GM19468 (cell line): Measurements from ENCODE around the gene CTDSP2.
"Not testable (repeated sequence)": the region's sequence is repeated elsewhere in the genome, so short reads cannot be mapped to it uniquely, and the experiment has no call there.

ENCODE experiments used
- ATAC-seq: cut with Tn5 transposase; IDR thresholded peaks from one replicate; pipeline ENCODE4 v1.9.1; 2021; ENCODE audit warnings: mild to moderate bottlenecking, moderate library complexity, moderate number of reproducible peaks; ENCODE audit not compliant: unreplicated experiment; ENCODE audit errors: extremely low read depth

CTDSP2 gene

GRCh38 chr12:57846577-57847319, at the start of gene CTDSP2:
Gene CTDSP2 (minus strand): TSS chr12:57846729. CDS start chr12:57846435, 294 bp downstream.
- ATAC-seq: no peak

- no peak for ATAC-seq
Observed at GRCh38 chr12:57896115-57896433, 49.5 kb upstream of the CTDSP2 start.

- no peak for ATAC-seq
Observed at GRCh38 chr12:57895389-57896114, 49.0 kb upstream of the CTDSP2 start.

GRCh38 chr12:57894399-57895292, 48.1 kb upstream of the CTDSP2 start:
- no peak for ATAC-seq

GRCh38 chr12:57893431-57894353, 47.2 kb upstream of the CTDSP2 start:
- ATAC-seq: no peak

GRCh38 chr12:57892232-57892972, 45.9 kb upstream of the CTDSP2 start:
- no peak for ATAC-seq

- no peak for ATAC-seq
Observed at GRCh38 chr12:57891542-57892228, 45.2 kb upstream of the CTDSP2 start.

- ATAC-seq: no peak
Observed at GRCh38 chr12:57890191-57891115, 43.9 kb upstream of the CTDSP2 start.

- ATAC-seq: no peak
Observed at GRCh38 chr12:57889500-57889989, 43.0 kb upstream of the CTDSP2 start.

GRCh38 chr12:57888409-57889157, 42.1 kb upstream of the CTDSP2 start:
- ATAC-seq: no peak

- no peak for ATAC-seq
Observed at GRCh38 chr12:57887631-57888408, 41.3 kb upstream of the CTDSP2 start.

- not testable (repeated sequence) for ATAC-seq
Observed at GRCh38 chr12:57886964-57887363, 40.4 kb upstream of the CTDSP2 start.

GRCh38 chr12:57886542-57886941, 40.0 kb upstream of the CTDSP2 start:
- no peak for ATAC-seq

- ATAC-seq: no peak
Observed at GRCh38 chr12:57885207-57885606, 38.7 kb upstream of the CTDSP2 start.

- ATAC-seq: no peak
Observed at GRCh38 chr12:57883700-57884099, 37.2 kb upstream of the CTDSP2 start.

- no peak for ATAC-seq
Observed at GRCh38 chr12:57883057-57883456, 36.5 kb upstream of the CTDSP2 start.
